Ureter (tissue), 1 donor: ENCODE data around the gene CTTN. TPM values are rescaled to one million over a fixed set of nuclear protein-coding genes. Genes with fewer than 3 reads are reported as not detected.

Source experiments
- DNase-seq: peaks from one replicate; pipeline ENCODE4 v3.0.0-alpha.2; 2020; ENCODE audit warnings: low spot score
- total RNA-seq: library from RNA; stranded (reverse); gene quantifications from one replicate; pipeline ENCODE4 v1.2.4, GENCODE V29; 2023
- donor health status: DM: yes; HTN: yes; CAD: no.

CTTN gene
- 371 TPM for total RNA-seq

DNA sequence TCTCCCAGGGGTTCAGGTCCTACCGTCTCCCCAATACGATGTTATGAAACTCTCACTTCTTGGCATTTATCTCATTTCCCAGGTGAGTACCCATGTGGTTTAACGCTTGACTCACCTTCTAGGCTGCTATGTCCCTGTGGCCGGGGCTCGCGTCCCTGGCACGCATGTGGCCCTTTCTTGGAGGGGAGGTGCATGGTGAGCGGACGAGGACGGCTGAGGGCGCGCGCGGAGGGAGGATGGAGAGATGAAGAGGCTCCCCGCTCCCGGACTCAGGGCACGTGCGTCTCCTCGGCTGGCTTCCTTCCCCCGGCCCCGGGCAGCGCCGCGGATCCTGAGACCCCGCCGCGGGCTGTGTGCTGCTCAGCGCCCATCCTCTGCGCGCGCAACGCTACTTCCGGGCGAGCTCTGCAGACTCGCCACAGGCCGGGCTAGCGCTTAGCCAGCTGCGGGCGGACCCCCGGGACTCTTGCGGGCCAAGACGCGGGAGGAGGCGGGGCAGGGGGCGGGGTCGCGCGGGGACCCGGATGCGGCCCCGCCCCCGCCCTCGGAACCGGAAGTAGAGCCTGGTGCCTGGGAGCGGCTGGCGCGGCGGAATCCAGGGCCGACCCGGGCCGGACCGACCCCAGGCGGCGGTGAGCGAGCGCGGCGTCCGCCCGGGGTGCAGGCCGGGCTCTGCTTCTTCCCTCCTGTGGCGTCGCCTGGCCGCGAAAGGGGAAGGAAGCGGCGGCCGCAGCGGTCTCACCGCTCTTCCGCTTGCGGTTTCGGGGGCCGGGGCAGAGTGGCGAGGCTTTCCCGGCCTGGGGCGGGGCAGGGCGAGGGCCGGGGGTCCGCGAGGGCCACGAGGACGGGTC, at the start of gene CTTN:
TSS of gene CTTN (plus strand) at position 547 of the 851 bp plus-strand sequence. CDS start 8,769 bp downstream, outside the sequence.
- peak; percentile 78 for DNase-seq

DNA sequence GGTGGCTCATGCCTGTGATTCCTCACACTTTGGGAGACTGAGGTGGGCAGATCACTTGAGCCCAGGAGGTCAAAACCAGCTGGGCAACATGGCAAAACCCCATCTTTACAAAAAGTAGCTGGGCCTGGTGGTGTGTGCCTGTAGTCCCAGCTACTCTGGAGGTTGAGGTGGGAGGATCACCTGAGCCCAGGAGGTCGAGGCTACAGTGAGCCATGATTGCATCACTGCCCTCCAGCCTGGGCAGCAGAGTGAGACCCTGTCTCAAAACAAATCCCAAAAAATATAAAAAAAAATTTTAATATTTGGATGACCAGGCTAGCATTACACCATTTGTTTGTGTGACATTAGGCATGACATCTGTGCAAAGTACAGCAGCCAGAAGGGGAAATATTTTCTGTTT, 49.7 kb upstream of the CTTN start:
- DNase-seq = no peak

DNA sequence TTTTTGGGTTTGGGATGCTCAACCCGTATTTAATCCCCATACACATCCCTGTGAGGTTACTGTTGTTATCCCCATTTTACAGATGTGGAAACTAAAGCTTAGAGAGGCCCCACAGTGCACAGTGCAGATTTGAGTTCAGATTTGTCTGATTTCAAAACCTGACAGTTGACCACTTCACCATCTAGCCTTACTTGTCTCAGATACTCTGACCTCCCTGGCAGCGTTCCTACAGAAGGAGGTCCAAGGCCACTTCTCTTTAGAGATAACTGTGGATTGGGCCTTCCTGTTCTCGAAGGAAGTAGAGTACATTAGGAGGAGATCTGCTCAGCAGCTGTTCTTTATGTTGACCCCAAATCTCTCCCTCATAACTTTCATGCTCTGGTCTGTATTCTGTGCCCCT, 46.7 kb upstream of the CTTN start:
- DNase-seq = no peak

DNA sequence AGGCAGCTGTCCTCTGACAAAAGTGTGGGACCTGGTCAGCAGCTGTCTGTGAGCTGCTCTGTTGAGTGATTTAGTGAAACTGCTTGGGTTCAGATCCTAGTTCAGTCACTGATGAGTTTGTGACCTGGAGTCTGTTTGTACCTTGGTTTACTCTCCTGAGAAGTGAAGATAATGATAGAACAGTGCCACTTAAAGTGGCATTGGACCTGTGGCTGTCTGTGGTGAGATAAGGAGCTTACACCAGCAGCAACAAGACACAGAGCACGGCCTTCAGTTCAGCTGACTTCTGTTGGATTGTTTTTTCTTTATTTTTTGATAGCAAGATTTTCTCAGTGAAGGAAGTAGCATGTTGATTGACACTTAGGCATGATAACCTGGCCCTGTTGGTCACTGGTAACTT, 46.2 kb upstream of the CTTN start:
- no peak for DNase-seq

DNA sequence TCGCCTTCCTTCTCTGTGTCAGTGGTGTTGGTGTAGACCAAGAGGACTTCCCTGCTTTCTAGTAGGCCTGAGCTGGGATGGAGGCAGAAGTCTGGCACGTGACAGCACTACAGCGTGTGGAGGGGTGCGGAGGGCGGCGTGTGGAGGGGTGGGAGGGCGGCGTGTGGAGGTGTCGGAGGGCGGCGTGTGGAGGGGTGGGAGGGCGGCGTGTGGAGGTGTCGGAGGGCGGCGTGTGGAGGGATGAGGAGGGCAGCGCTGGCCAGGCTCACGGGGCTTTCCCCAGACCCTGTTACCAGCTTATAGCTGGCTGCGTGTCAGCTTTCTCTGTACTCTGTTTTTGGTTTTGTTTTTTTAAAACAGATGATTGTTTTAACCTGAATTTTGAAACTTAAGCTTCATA, 45.7 kb upstream of the CTTN start:
- no peak for DNase-seq

DNA sequence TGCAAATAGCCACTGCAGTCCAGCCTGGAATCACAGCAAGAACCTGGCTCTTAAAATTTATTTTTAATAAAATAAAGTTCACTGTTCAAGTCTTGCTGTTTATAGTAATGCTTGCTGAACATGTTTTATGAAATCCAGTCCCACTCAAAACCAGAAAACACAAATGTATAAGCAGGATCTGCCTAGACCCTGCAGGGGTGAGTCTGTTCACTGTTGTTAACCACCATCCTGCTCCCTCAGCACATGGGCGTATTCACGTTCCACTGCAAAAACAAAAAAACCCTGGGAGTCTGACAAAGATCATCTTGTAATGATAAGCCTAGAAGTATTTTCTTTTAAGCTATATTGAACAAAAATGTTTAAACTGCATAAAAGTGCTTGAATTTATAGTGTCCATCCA, 45.0 kb upstream of the CTTN start:
- DNase-seq = no peak

DNA sequence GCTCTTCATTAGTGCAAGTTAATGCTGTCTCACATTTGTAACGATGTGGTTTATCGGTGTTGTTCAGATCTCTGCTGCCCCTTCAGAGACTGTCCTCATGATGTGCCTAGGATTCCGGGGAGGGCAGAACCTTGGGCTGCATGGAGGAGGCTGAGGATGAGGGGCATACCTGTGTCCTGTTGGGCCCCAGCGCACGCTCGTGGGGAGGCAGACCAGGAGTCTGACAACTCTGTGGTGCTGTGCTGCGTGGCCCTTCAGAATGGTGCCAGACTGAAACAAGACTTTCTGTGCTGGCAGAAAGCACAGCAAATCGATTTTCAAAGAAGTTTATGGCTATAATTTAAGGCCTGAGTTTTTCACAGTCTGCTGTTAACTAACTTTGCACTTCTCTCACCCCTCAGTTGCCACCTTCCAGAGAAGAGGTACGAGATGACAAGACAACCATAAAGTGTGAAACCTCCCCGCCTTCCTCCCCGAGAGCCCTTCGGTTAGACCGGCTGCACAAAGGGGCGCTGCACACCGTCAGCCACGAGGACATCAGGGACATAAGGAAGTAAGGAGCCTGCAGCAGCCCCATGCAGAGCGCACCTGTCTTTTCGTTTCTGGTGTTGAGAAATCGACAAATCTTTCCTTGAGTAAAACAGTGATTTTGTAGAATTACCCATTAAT, 44.3 kb upstream of the CTTN start:
- DNase-seq = no peak

DNA sequence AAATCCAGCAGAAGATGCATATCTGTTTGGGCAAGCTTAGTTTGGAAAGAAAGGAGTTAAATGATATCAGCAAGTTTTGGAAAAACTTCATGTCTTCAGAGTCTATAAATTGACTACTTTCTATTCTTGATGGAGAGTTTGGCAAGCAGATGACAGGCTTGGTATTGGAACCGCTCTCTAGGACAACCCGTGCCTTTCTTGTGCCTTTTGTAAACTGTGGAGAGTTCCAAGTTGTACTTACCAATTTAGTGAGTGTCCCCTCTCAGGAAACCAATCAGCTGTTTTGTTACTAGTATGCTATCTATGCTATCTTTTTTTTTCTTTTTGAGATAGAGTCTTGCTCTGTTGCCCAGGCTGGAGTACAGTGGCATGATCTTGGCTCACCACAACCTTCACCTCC, 43.7 kb upstream of the CTTN start:
- no peak for DNase-seq

DNA sequence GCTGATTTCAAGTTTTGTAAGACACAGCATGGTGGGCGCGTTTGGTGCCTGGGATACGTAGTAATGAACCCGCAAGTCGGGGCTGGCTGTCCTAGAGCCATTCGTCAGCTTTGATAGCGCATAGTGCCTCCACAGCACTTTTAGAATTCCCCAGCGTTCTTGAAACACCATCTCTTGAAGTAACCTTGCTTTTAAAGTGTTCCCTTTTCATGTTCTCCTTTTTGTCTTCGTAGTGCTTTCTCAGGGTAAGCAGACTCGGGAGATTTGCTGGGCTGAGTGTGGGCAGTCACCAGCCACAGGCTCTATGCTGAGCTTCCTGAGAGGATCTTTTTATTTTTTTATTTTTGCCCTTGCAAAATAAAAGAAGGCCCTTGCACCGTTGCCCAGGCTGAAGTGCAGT, 39.6 kb upstream of the CTTN start:
- no peak for DNase-seq

DNA sequence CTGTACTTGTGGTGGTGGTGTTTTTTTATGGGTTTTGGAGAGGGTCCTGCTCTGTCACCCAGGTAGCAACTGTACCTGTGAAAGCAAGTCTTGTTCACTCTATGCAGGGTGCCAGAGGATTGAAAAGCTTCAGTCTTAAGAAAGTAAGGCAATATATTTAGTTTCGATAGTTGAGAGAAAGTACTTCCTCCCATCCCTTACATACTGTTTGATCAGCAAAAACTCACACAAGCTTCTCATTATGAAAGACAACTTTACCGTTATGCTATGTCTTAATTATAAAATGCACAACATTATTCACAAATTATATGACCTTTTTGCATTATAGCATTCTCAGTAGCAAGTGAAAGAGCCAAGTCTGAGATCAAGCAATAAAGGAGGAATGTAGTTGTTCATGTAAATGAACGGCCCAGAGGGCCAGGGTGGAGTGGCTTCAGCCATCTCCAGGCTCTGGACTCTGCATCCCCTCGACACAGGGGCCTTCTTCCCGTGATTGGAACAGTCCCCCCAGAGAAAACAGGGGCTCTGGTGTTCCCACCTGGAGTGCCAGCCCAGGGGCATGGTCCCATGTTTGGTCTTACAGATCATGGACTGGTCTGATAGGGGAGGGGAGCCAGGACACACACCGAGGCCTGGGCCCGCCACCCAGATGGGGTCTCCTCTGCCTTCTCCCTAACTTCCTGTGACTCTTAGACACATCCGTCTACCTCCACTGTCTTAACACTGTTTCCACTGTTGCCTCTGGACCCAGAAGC, 38.7 kb upstream of the CTTN start:
- no peak for DNase-seq

DNA sequence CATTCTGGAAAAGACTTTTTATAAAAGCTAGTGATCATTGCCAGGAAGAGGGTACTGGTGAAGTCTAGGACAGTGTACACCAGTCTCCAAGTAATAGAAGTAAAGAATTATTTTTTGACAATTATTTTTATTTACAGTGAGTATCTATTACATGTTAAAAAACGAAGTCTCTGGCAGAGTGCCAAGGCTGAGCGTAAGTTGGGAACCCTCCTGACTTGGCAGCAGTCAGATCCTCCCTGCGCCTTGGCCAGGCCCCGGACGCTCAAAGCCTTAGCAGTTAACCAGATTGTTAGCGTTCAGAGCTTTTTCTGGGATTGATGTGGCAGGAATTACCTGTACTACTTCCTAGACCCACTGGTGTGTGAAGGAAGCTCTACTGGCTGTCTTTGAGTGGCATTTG, 38.1 kb upstream of the CTTN start:
- DNase-seq = no peak

DNA sequence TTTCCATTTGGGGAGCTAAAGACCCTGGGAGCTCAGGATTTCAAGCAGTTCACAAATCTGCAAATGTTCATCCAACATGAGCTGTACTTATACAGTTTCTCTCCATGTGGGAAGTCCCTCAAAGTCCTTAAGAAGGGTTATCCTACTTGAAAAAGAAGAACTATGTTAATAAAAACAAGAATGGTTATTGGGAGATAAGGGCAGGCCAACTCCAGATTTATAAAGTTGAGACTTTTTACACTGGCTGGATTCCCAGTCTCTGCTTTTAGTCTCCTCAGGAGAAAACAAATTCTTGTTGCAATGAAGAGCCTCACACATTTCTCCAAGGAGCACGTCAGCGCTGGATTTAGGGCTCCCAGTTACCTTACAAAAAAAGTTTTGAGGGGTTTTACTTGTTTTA, 34.2 kb upstream of the CTTN start:
- DNase-seq = peak; percentile 31

DNA sequence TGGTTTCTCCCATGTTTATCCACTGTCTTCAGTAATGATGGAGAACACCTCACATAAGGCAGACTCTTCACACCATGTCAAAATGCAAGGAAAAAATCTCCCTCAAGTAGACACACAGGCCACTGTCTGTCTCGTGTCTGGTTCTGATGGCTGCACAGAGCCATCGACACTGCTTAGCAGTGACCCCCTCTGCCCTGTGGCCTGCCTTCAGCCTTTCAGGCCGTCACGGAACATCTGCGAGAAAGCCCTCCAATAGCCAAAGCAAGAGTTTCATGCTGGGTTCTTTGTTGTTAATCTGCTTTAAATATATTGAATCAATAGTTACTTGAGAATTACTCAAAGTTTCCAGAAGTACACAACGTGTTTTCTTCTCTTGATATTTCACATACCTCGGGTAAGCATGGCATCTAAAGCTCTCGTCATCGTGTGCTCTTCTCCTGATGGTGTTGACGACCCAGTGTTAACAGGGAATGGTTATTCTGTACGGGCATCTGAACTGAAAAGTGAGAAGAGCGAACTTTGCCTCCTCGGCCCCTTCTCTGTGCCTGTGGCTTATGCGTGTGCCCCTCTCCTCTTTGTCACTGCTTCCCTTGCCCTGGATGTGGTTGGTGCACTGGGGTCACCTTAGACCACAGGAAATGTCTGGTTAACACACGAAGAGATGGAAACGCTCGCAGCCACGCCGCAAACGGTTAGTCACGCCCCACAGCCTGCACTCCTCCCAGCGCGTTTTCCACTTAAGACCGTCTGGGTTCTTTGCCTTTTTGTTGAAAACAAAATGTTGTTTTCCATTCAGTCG, 33.4 kb upstream of the CTTN start:
- no peak for DNase-seq

DNA sequence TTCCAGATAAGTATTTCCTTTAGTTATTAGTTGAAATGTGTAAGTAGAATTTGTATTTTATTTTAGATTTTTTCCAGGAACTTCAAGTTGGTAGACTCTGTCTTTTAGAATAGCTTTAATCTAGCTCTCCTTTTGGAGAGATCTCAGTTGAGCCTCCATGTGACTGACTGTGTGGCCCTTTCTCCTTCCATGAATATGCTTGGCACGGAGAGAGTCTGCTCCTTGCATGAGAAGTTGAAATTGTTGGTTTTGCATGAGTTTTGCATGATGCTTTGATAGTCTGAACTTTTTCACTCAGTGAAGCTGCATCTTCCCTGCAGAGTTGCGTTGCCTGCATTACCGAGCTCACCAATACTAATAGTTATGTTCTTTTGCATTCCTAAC, 32.8 kb upstream of the CTTN start:
- no peak for DNase-seq

DNA sequence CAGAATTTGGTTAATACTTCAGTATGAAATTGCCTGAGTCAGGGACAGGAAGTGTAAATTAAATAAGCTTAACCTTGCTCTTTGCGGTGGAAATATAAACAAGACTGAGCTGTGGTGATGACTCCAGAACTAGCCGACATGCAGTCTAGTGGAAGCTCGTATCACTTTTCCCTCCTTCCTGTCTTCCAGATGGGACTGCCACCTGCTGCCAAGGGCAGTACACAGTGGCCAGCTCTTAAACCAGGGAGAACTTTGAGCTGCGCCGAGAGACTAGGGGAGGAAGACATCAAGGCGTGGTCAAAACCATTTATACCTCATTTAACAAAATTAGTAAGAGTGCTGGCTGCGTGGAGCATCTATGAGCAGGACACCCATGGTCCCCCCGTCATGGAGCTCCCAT, 31.3 kb upstream of the CTTN start:
- peak; percentile 12 for DNase-seq

DNA sequence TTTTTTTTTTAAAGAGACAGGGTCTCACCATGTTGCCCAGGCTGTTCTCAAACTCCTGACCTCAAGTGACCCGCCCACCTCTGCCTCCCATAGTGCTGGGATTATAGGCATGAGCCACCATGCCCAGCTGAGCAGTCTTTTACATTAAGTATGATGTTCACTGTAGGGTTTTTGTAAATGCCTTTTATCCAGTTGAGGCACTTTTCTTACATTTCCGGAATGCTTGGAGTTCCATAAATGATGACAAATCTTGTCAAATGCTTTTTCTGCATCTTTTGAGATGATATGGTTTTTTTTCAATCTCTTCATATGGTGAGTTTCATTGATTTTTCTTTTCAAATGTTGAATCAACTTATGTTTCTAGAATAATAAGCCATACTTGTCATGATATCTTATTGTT, 29.4 kb upstream of the CTTN start:
- DNase-seq = no peak

DNA sequence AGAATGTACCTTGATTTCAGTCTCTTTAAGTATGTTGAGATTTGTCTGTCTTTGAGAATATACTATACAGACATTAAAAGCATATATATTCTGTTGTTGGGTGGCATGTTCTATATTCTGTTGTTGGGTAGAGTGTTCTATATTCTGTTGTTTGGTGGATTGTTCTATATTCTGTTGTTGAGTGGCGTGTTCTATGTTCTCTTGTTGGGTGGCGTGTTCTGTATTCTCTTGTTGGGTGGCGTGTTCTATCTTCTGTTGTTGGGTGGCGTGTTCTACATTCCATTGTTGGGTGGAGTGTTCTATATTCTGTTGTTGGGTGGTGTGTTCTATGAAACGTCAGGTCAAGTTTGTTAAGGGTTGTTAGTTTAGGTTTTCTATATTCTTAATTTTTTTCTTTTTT, 27.1 kb upstream of the CTTN start:
- DNase-seq = no peak

DNA sequence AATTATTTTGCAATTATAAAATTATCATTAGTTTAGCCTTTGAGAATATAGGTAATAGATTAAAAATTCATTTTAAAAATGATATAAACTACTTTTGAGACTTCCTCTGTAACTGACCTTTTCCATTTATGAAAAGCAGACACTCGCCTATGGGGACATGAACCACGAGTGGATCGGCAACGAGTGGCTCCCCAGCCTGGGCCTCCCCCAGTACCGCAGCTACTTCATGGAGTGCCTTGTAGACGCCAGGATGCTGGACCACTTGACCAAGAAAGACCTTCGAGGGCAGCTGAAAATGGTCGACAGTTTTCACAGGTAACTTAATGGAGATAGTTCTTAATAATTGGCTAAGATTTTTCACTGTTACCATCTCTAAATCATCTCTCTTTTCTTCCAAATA, 26.3 kb upstream of the CTTN start:
- DNase-seq = no peak

DNA sequence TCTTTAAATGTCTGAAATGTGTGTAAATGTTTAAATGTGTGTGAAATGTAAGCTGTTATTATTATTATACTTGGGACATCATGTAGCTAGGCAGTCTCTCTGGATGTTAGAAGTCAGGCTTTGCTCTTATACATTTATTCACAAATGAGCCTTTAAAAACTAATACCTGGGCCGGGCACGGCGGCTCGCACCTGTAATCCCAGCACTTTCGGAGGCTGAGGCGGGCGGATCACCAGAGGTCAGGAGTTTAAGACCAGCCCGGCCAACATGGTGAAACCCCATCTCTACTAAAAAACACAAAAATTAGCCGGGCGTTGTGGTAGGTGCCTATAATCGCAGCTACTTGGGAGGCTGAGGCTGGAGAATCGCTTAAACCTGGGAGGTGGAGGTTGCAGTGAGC, 21.7 kb upstream of the CTTN start:
- no peak for DNase-seq

DNA sequence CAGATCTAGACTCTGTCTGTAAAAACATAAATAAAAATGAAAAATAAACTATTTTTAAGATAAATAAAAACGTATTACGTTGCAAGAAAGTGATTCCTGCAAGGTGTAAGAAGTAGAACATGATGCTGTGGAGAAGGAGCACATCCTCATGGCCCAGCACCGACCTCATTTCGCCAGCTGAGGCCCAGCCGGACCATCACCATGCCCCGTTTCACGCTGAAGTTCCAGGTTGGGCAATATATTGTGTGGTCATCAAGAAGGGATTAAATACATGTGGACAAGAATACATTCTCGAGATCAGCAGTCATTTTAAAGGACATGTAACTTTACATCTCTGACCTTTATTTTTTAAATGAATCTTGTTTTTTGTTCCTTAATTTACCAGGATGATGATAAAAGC, 20.7 kb upstream of the CTTN start:
- no peak for DNase-seq

DNA sequence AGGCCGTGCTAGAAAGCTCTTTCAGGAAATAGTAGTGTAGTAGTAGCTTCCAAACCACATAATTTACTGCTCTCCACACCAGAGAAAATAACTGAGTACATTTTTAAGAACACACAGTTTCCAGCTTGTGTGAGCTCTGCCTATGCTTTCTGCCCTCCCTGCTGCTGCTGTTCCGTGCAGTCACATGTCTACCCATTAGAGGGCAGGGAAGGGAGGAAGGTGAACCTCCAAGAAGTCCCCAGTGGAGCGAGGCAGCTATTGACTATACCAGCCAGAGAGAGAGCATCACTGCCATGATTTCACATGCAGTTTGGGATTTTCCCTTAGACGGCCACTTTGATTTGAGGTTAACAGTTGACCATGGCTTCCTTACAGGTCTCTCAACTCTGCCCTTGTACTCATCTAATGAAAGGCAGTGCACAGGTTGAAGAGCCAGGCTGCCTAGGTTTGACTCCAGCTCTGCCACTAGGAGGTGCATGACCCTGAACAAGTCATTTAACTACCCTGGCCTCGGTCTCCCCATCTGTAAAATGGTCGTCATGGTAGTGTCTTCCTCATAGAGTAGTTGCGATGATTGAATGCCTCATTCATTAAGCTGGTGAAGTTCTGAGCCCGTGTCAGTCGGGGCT, 19.7 kb upstream of the CTTN start:
- DNase-seq = no peak

DNA sequence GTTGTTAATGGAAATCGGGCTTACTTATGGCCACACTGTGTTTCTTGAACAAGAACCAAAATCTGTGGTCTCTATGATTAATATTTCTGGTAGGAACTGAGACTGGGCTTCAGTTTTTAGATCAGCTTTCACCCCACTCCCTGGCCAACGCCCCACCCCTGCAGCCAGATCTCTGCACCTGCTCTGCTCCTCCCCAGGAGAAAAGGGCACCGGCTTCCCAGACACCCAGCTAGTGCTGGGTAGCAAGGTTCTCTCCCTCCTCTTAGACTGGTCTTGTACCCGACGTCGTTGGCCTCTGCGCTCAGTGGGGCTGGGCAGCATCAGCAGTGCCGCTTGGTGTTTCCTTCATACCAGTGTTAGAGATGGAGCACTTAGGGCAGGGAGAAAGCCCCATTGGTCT, 17.0 kb upstream of the CTTN start:
- DNase-seq = no peak
